HCT116 (cell line): ENCODE measurements around the gene ZNF532. TPM values are rescaled to one million over a fixed set of nuclear protein-coding genes. Genes with fewer than 3 reads are reported as not detected.
"Not testable (repeated sequence)": the region's sequence is repeated elsewhere in the genome, so short reads cannot be mapped to it uniquely, and the experiment has no call there.

Source experiments
- ATAC-seq: fragments of 200-7000 bp; cut with Tn5 transposase; 2 replicates; pipeline ENCODE4 v1.9.1; 2020; ENCODE audit warnings: mild to moderate bottlenecking, moderate library complexity
- BruUV-seq: library from RNA; stranded (reverse); fragments of 400-500 nt; replicated peaks from 2 replicates; lab custom pipeline; 2021; lab: Mats Ljungman, UMichigan
- CTCF ChIA-PET: fragments of 300-600 bp; sonication (Branson Sonifier 250); formaldehyde crosslinking; loops from one replicate; lab custom pipeline; 2021; ENCODE audit warnings: antibody characterized with exemption; lab: Charles Lee
- POLR2A ChIA-PET: fragments of 300-600, 350-600 bp; sonication (Branson Sonifier 250); formaldehyde crosslinking; loops from one replicate; lab custom pipeline; 2021; ENCODE audit warnings: antibody characterized with exemption; lab: Charles Lee
- RAD21 ChIA-PET, 2 experiments: fragments of 300-600 bp; sonication (Branson Sonifier 250); formaldehyde crosslinking; loops; one replicate each; lab custom pipeline; 2023; ENCODE audit warnings: low total read pairs in 2 of 2; ENCODE audit not compliant: uncharacterized antibody in 2 of 2, unreplicated experiment in 2 of 2, low non-redundant PET in 1 of 2; lab: Charles Lee
- DNase-seq: peaks from one replicate; pipeline ENCODE4 v3.0.0-alpha.2; 2010; ENCODE audit warnings: low read depth, low spot score
- H2AFZ ChIP-seq: fragments of 200-600 bp; shearing (Covaris generic), sonication (generic); 2 replicates; pipeline ENCODE4 v1.6.1; 2017; ENCODE audit warnings: low read depth, mixed run types, mixed read lengths, antibody characterized with exemption, low read length; ENCODE audit not compliant: poor library complexity, severe bottlenecking
- H3K27ac ChIP-seq: 2 replicates; pipeline ENCODE4 v1.5.1; 2012; ENCODE audit warnings: low read depth, low read length
- H3K27me3 ChIP-seq: fragments of 200-600 bp; sonication (generic); 2 replicates; pipeline ENCODE4 v1.6.1; 2016; ENCODE audit warnings: mixed run types, low read length, mixed read lengths; ENCODE audit not compliant: insufficient read depth
- H3K36me3 ChIP-seq, 2 experiments: fragments of 200-500 bp in 1 of 2; fragments of 200-600 bp in 1 of 2; sonication (Bioruptor generic) in 1 of 2; sonication (generic) in 1 of 2; 2 replicates each; pipeline versions ENCODE4 v1.5.1 to v1.6.1; 2014 to 2016; ENCODE audit warnings: low read length in 2 of 2, inconsistent platforms in 1 of 2, mixed read lengths in 1 of 2, mixed run types in 1 of 2; ENCODE audit not compliant: insufficient read depth in 2 of 2, control insufficient read depth in 1 of 2
- H3K4me1 ChIP-seq, 2 experiments: fragments of 200-600 bp in 1 of 2; sonication (generic) in 1 of 2; 2 replicates each; pipeline versions ENCODE4 v1.5.1 to v1.6.1; 2012 to 2017; ENCODE audit warnings: low read length in 2 of 2, inconsistent platforms in 1 of 2, mild to moderate bottlenecking in 1 of 2, mixed read lengths in 1 of 2, mixed run types in 1 of 2, moderate library complexity in 1 of 2; ENCODE audit not compliant: insufficient read depth in 2 of 2, control insufficient read depth in 1 of 2
- H3K4me2 ChIP-seq: fragments of 200-600 bp; sonication (generic); 2 replicates; pipeline ENCODE4 v1.6.1; 2017; ENCODE audit warnings: mixed run types, low read length, mixed read lengths
- H3K4me3 ChIP-seq, 2 experiments: fragments of 200-600 bp in 1 of 2; sonication (generic) in 1 of 2; replicated peaks in 1 of 2; 2 replicates each; pipeline ENCODE4 v1.5.1; 2011 to 2016; ENCODE audit warnings: low read length in 2 of 2, control low read depth in 1 of 2, low read depth in 1 of 2, mild to moderate bottlenecking in 1 of 2, mixed read lengths in 1 of 2, mixed run types in 1 of 2
- H3K79me2 ChIP-seq: fragments of 200-600 bp; sonication (generic); 2 replicates; pipeline ENCODE4 v1.6.1; 2017; ENCODE audit warnings: mild to moderate bottlenecking, mixed run types, low read length, moderate library complexity, mixed read lengths; ENCODE audit not compliant: insufficient read depth
- H3K9ac ChIP-seq: fragments of 200-600 bp; sonication (generic); 2 replicates; pipeline ENCODE4 v1.6.1; 2016; ENCODE audit warnings: low read length, mixed read lengths
- H3K9me2 ChIP-seq: fragments of 200-600 bp; sonication (generic), shearing (Covaris generic); 2 replicates; pipeline ENCODE4 v1.6.1; 2017; ENCODE audit warnings: mixed run types, mild to moderate bottlenecking, moderate library complexity; ENCODE audit not compliant: insufficient read depth
- H3K9me3 ChIP-seq, 2 experiments: fragments of 200-500 bp in 1 of 2; fragments of 200-600 bp in 1 of 2; sonication (Bioruptor generic) in 1 of 2; sonication (generic) in 1 of 2; 2 replicates each; pipeline ENCODE4 v1.6.1; 2014 to 2017; ENCODE audit warnings: low read length in 2 of 2, mixed read lengths in 2 of 2, inconsistent platforms in 1 of 2, low read depth in 1 of 2, mild to moderate bottlenecking in 1 of 2, mixed run types in 1 of 2, moderate library complexity in 1 of 2; ENCODE audit not compliant: control insufficient read depth in 1 of 2, insufficient read depth in 1 of 2
- H4K20me1 ChIP-seq: fragments of 200-600 bp; sonication (generic), shearing (Covaris generic); 2 replicates; pipeline ENCODE4 v1.6.1; 2017; ENCODE audit warnings: mixed run types, mild to moderate bottlenecking, moderate library complexity; ENCODE audit not compliant: insufficient read depth
- CBX3 ChIP-seq: IDR thresholded peaks from 2 replicates; pipeline ENCODE4 v1.6.1; 2012; ENCODE audit warnings: low read depth
- EGR1 ChIP-seq: IDR thresholded peaks from 2 replicates; pipeline ENCODE4 v1.6.1; 2012; ENCODE audit warnings: low read depth
- ELF1 ChIP-seq: IDR thresholded peaks from 2 replicates; pipeline ENCODE4 v1.6.1; 2012; ENCODE audit warnings: low read depth, borderline replicate concordance
- JUND ChIP-seq: IDR thresholded peaks from 2 replicates; pipeline ENCODE4 v1.6.1; 2012
- POLR2A ChIP-seq: IDR thresholded peaks from 2 replicates; pipeline ENCODE4 v1.7.0; 2011; ENCODE audit warnings: borderline replicate concordance; ENCODE audit not compliant: insufficient read depth, insufficient read length; ENCODE audit errors: extremely low read depth
- POLR2AphosphoS5 ChIP-seq: IDR thresholded peaks from 2 replicates; pipeline ENCODE4 v1.6.1; 2011; ENCODE audit warnings: mild to moderate bottlenecking, low read depth, low read length, moderate library complexity
- RAD21 ChIP-seq: IDR thresholded peaks from 2 replicates; pipeline ENCODE4 v1.6.1; 2012; ENCODE audit warnings: low read depth, mild to moderate bottlenecking
- SIN3A ChIP-seq: IDR thresholded peaks from 2 replicates; pipeline ENCODE4 v1.6.1; 2012; ENCODE audit warnings: low read depth
- SRF ChIP-seq: IDR thresholded peaks from 2 replicates; pipeline ENCODE4 v1.6.1; 2012; ENCODE audit warnings: low read depth
- TCF7L2 ChIP-seq: IDR thresholded peaks from 2 replicates; pipeline ENCODE4 v1.7.0; 2011; ENCODE audit warnings: borderline replicate concordance, inconsistent platforms; ENCODE audit not compliant: insufficient read depth, insufficient read length; ENCODE audit errors: extremely low read depth
- YY1 ChIP-seq: IDR thresholded peaks from 2 replicates; pipeline ENCODE4 v1.6.1; 2011; ENCODE audit warnings: low read length, low read depth, moderate library complexity, mild to moderate bottlenecking; ENCODE audit not compliant: insufficient replicate concordance; ENCODE audit errors: extremely low read depth
- ZFX ChIP-seq: fragments of 450-650 bp; IDR thresholded peaks from 2 replicates; pipeline ENCODE4 v1.6.1; 2017
- ZNF274 ChIP-seq: fragments of 200-500 bp; sonication (Bioruptor generic); IDR thresholded peaks from 2 replicates; pipeline ENCODE4 v1.6.1; 2014; ENCODE audit warnings: mild to moderate bottlenecking, low read depth, low read length, inconsistent platforms
- intact Hi-C: fragments of 100-400 bp; cut with micrococcal nuclease; formaldehyde crosslinking; loops from 2 replicates; pipeline ENCODE4 v1.10.0; 2022
- total RNA-seq: library from RNA; stranded (reverse); gene quantifications from one replicate; pipeline ENCODE4 v1.2.1, GENCODE V29; 2021; ENCODE audit not compliant: unreplicated experiment
- TF ChIP-seq, protein P1 (sequence below): IDR thresholded peaks from 2 replicates; pipeline ENCODE4 v1.6.1; 2012
- TF ChIP-seq, protein P2 (sequence below): IDR thresholded peaks from 2 replicates; pipeline ENCODE4 v1.6.1; 2012; ENCODE audit warnings: low read depth

ZNF532 gene
- total RNA-seq, 1 experiment from 2014 or later = 11.6 TPM

- TF ChIP-seq EGR1 (no peak), JUND (no peak), ELF1 (no peak), POLR2A (no peak), POLR2AphosphoS5 (no peak), SIN3A (no peak), TCF7L2 (no peak)
- TF ChIP-seq, protein P1, sequence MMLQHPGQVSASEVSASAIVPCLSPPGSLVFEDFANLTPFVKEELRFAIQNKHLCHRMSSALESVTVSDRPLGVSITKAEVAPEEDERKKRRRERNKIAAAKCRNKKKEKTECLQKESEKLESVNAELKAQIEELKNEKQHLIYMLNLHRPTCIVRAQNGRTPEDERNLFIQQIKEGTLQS = no peak
- TF ChIP-seq, all 23 proteins: peak for 0
Measured at GRCh38 chr18:58822944-58823343, 41.7 kb upstream of the ZNF532 start (continued).

- TF ChIP-seq ZFX (no peak), ZNF274 (no peak), YY1 (no peak), JUND (no peak), RAD21 (no peak), CBX3 (no peak), EGR1 (no peak), TCF7L2 (no peak), SIN3A (no peak), ELF1 (no peak), SRF (no peak)
- TF ChIP-seq, protein P2, sequence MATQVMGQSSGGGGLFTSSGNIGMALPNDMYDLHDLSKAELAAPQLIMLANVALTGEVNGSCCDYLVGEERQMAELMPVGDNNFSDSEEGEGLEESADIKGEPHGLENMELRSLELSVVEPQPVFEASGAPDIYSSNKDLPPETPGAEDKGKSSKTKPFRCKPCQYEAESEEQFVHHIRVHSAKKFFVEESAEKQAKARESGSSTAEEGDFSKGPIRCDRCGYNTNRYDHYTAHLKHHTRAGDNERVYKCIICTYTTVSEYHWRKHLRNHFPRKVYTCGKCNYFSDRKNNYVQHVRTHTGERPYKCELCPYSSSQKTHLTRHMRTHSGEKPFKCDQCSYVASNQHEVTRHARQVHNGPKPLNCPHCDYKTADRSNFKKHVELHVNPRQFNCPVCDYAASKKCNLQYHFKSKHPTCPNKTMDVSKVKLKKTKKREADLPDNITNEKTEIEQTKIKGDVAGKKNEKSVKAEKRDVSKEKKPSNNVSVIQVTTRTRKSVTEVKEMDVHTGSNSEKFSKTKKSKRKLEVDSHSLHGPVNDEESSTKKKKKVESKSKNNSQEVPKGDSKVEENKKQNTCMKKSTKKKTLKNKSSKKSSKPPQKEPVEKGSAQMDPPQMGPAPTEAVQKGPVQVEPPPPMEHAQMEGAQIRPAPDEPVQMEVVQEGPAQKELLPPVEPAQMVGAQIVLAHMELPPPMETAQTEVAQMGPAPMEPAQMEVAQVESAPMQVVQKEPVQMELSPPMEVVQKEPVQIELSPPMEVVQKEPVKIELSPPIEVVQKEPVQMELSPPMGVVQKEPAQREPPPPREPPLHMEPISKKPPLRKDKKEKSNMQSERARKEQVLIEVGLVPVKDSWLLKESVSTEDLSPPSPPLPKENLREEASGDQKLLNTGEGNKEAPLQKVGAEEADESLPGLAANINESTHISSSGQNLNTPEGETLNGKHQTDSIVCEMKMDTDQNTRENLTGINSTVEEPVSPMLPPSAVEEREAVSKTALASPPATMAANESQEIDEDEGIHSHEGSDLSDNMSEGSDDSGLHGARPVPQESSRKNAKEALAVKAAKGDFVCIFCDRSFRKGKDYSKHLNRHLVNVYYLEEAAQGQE = no peak
- TF ChIP-seq, all 23 proteins: peak for 0
Measured at GRCh38 chr18:58823412-58823811, 41.3 kb upstream of the ZNF532 start.

DNA sequence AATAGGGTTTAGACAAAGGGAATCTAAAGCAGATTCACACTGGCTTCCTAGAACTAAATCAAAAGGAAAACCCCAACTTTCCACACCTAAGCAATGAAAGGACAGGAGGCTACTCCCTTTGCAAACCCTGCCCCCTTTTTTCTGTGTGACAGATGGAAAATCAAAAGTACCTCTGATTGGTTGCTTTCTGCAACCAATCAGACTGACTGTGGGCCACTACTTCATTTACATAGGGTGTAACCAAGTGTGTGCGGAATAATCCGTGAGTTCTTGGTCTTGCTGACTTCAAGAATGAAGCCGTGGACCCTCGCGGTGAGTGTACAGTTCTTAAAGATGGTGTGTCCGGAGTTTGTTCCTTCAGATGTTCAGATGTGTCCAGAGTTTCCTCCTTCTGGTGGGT is 37.8 kb upstream of the ZNF532 start:
- DNase-seq, CTCF ChIA-PET, RAD21 ChIA-PET: not testable (repeated sequence)

More at GRCh38 chr18:58823412-58823811, 41.3 kb upstream of the ZNF532 start:
- DNase-seq = no peak
- Histone ChIP-seq H3K9me2 (no peaks in the 10 kb centered on the region), H3K9ac (no peak overlapping the region), H3K79me2 (no peaks in the 10 kb centered on the region), H4K20me1 (no peaks in the 10 kb centered on the region), H3K4me2 (no peak overlapping the region), H2AFZ (no peak overlapping the region), H3K27me3 (no peaks in the 10 kb centered on the region), H3K36me3 (no peaks in the 10 kb centered on the region), H3K4me1 (no peaks in the 10 kb centered on the region), H3K4me3 (no peak overlapping the region), H3K9me3 (no peaks in the 10 kb centered on the region), H3K27ac (no peak overlapping the region)
- ChIA-PET CTCF (no interaction called here), RAD21 (no interaction called here), POLR2A (no interaction called here)
- no TSS peak for BruUV-seq
- intact Hi-C loops = no loop called here
- ATAC-seq = no peak

More for the DNA sequence above, 37.8 kb upstream of the ZNF532 start:
- ATAC-seq, H3K9me2 ChIP-seq, H4K20me1 ChIP-seq, H3K36me3 ChIP-seq, H3K4me3 ChIP-seq, BruUV-seq, H3K4me1 ChIP-seq, H3K27me3 ChIP-seq, H3K9me3 ChIP-seq, H3K79me2 ChIP-seq, H3K4me2 ChIP-seq, H2AFZ ChIP-seq, POLR2A ChIA-PET, H3K27ac ChIP-seq, H3K9ac ChIP-seq, intact Hi-C loops: not testable (repeated sequence)
